ENCODE results near the gene LYVE1. TPM values are rescaled to one million over a fixed set of nuclear protein-coding genes. Genes with fewer than 3 reads are reported as not detected.

Gene LYVE1
- total RNA-seq, result not detected

GRCh38 chr11:10568486-10568941, at the start of gene LYVE1:
Gene LYVE1 (minus strand): TSS chr11:10568665. CDS start chr11:10568532, 133 bp downstream.

GRCh38 chr11:10540915-10541560, 27.4 kb downstream of the LYVE1 start, which contains the start of gene RNF141:
Gene RNF141 (minus strand): TSS chr11:10541187. CDS start chr11:10534158, 7,029 bp downstream.

Other genes with a start within 250 kb of the LYVE1 start
- gene AMPD3, start 113.4 kb downstream of the LYVE1 start, total RNA-seq, result 10 to 100 TPM; 21.6 to 23.1 TPM
- gene RNF141, start 27.5 kb downstream of the LYVE1 start, total RNA-seq, result 10 to 100 TPM; 10.5 to 12.2 TPM
- gene IRAG1, start 125.1 kb upstream of the LYVE1 start, total RNA-seq, result not detected
- gene CTR9, start 182.6 kb upstream of the LYVE1 start, total RNA-seq, result 10 to 100 TPM; 45.2 to 45.5 TPM
- gene EIF4G2, start 240.3 kb upstream of the LYVE1 start, total RNA-seq, result 100 to 1,000 TPM; 551 to 567 TPM